AG09309 (cell line): ENCODE measurements around the gene MRPL49.
A peak's percentile ranks its signal among the peaks of the same experiment; 100 is the strongest.

Experiments used
- DNase-seq: peaks from one replicate; pipeline ENCODE4 v3.0.0-alpha.2; 2010; ENCODE audit warnings: low read depth
- H3K4me3 ChIP-seq: 2 replicates; pipeline ENCODE4 v1.5.1; 2011; ENCODE audit warnings: mild to moderate bottlenecking, low read depth, low read length, moderate library complexity; ENCODE audit not compliant: control insufficient read depth
- CTCF ChIP-seq: IDR thresholded peaks from 2 replicates; pipeline ENCODE4 v1.5.1; 2011; ENCODE audit warnings: mild to moderate bottlenecking, low read depth, low read length, inconsistent platforms; ENCODE audit not compliant: insufficient read depth, control insufficient read depth; ENCODE audit errors: missing control alignments

The MRPL49 gene

GRCh38 chr11:65119670-65119995 lies 2.5 kb upstream of the MRPL49 start:
- TF ChIP-seq CTCF, result no peak
- no peak overlapping the region for H3K4me3 ChIP-seq
- DNase-seq, result no peak

GRCh38 chr11:65120831-65121230 lies 1.3 kb upstream of the MRPL49 start:
- H3K4me3 ChIP-seq, result peak overlapping the region; percentile 99
- no peak for DNase-seq
- no peak for TF ChIP-seq CTCF

GRCh38 chr11:65121447-65121864 lies 665 bp upstream of the MRPL49 start:
- H3K4me3 ChIP-seq, result peak overlapping the region; percentile 99
- no peak for DNase-seq
- no peak for TF ChIP-seq CTCF

- no peak for TF ChIP-seq CTCF
- no peak for DNase-seq
- H3K4me3 ChIP-seq, result no peak overlapping the region
Measured at GRCh38 chr11:65124480-65125196, 2.5 kb downstream of the MRPL49 start.

- no peak for TF ChIP-seq CTCF
- no peak for DNase-seq
- H3K4me3 ChIP-seq, result no peak overlapping the region
Measured at GRCh38 chr11:65125197-65126056, 3.3 kb downstream of the MRPL49 start.

- TF ChIP-seq CTCF, result no peak
- DNase-seq, result no peak
- no peak overlapping the region for H3K4me3 ChIP-seq
Measured at GRCh38 chr11:65126624-65127274, 4.6 kb downstream of the MRPL49 start.
